H1 (cell line): ENCODE results near the gene SELENOF. TPM values are rescaled to one million over a fixed set of nuclear protein-coding genes. Genes with fewer than 3 reads are reported as not detected.

Source experiments
- CTCF ChIA-PET: fragments of 300-600 bp; sonication (Branson Sonifier 250); formaldehyde crosslinking; loops from one replicate; lab custom pipeline; 2021; ENCODE audit not compliant: partially characterized antibody; lab: Charles Lee
- POLR2A ChIA-PET: fragments of 300-600 bp; sonication (Branson Sonifier 250); formaldehyde crosslinking; loops from one replicate; lab custom pipeline; 2021; ENCODE audit warnings: inconsistent platforms; ENCODE audit not compliant: partially characterized antibody; lab: Charles Lee
- DNase-seq, 2 experiments: peaks; one replicate each; pipeline versions ENCODE4 v3.0.0 to v3.0.0-alpha.2; 2010 to 2022; ENCODE audit warnings: low spot score in 2 of 2, low read depth in 1 of 2, mixed read lengths in 1 of 2
- FAIRE-seq: peaks from 2 replicates; lab custom pipeline; 2011; peaks lifted over from hg19 to GRCh38; lab: Jason Lieb, UNC
- H2AFZ ChIP-seq: 2 replicates; pipeline ENCODE4 v1.8.1; 2012; ENCODE audit warnings: low read length, inconsistent platforms
- H2AK5ac ChIP-seq: 2 replicates; pipeline ENCODE4 v1.6.1; 2013; ENCODE audit warnings: low read depth, low read length
- H2BK120ac ChIP-seq: replicated peaks from 2 replicates; pipeline ENCODE3; 2013; ENCODE audit warnings: low read depth, low read length, inconsistent platforms
- H2BK12ac ChIP-seq: 2 replicates; pipeline ENCODE4 v1.6.1; 2013; ENCODE audit warnings: low read depth, low read length
- H2BK15ac ChIP-seq: 2 replicates; pipeline ENCODE4 v1.6.1; 2013; ENCODE audit warnings: low read length
- H2BK20ac ChIP-seq: 2 replicates; pipeline ENCODE4 v1.6.1; 2013; ENCODE audit warnings: low read length
- H2BK5ac ChIP-seq: 2 replicates; pipeline ENCODE4 v1.6.1; 2013; ENCODE audit warnings: low read depth, low read length
- H3K14ac ChIP-seq: 2 replicates; pipeline ENCODE4 v1.6.1; 2013; ENCODE audit warnings: inconsistent platforms; ENCODE audit not compliant: insufficient read length
- H3K18ac ChIP-seq: 2 replicates; pipeline ENCODE4 v1.6.1; 2013; ENCODE audit warnings: low read length; ENCODE audit errors: extremely low read depth
- H3K23ac ChIP-seq: 2 replicates; pipeline ENCODE4 v1.6.1; 2013; ENCODE audit warnings: inconsistent platforms; ENCODE audit not compliant: insufficient read length
- H3K23me2 ChIP-seq: 2 replicates; pipeline ENCODE4 v1.6.1; 2013; ENCODE audit warnings: low read depth, low read length
- H3K27ac ChIP-seq: 2 replicates; pipeline ENCODE4 v1.6.1; 2011; ENCODE audit warnings: low read depth, low read length, inconsistent platforms
- H3K27me3 ChIP-seq, 4 experiments: replicated peaks in 1 of 4; 1 replicate in 1 of 4; 2 replicates in 3 of 4; pipeline versions ENCODE4 v1.6.1 to v1.8.1; 2011 to 2013; ENCODE audit warnings: low read length in 3 of 4, mild to moderate bottlenecking in 3 of 4, inconsistent platforms in 2 of 4, mixed read lengths in 2 of 4, moderate library complexity in 1 of 4; ENCODE audit not compliant: control insufficient read depth in 3 of 4, insufficient read depth in 3 of 4; ENCODE audit errors: extremely low read depth in 1 of 4
- H3K36me3 ChIP-seq, 4 experiments: 2 replicates each; pipeline versions ENCODE4 v1.6.1 to v1.8.1; 2011 to 2013; ENCODE audit warnings: mild to moderate bottlenecking in 4 of 4, low read length in 3 of 4, moderate library complexity in 2 of 4, control low read depth in 1 of 4, inconsistent platforms in 1 of 4; ENCODE audit not compliant: insufficient read depth in 4 of 4, control insufficient read depth in 2 of 4
- H3K4ac ChIP-seq: replicated peaks from 2 replicates; pipeline ENCODE3; 2013; ENCODE audit warnings: low read length, low read depth, mixed read lengths, inconsistent platforms; ENCODE audit not compliant: insufficient read length
- H3K4me1 ChIP-seq, 4 experiments: replicated peaks in 1 of 4; 1 replicate in 1 of 4; 2 replicates in 3 of 4; pipeline versions ENCODE4 v1.6.1 to v1.8.1; 2011 to 2013; ENCODE audit warnings: low read length in 3 of 4, inconsistent platforms in 2 of 4, mixed read lengths in 1 of 4; ENCODE audit not compliant: insufficient read depth in 4 of 4, control insufficient read depth in 3 of 4
- H3K4me2 ChIP-seq, 2 experiments: 2 replicates each; pipeline versions ENCODE4 v1.6.1 to v1.8.1; 2011 to 2013; ENCODE audit warnings: low read depth in 2 of 2, low read length in 2 of 2, control low read depth in 1 of 2, inconsistent platforms in 1 of 2, mild to moderate bottlenecking in 1 of 2; ENCODE audit not compliant: insufficient read depth in 1 of 2
- H3K4me3 ChIP-seq, 4 experiments: fragments of 200-600, 300-600 bp in 1 of 4; sonication (generic), shearing (Covaris generic), sonication (Bioruptor Twin) in 1 of 4; 2 replicates each; pipeline versions ENCODE4 v1.5.1 to v1.8.1; 2011 to 2016; ENCODE audit warnings: low read length in 4 of 4, low read depth in 3 of 4, control low read depth in 2 of 4, inconsistent platforms in 2 of 4, mild to moderate bottlenecking in 2 of 4, mixed read lengths in 1 of 4, moderate library complexity in 1 of 4; ENCODE audit not compliant: insufficient read depth in 2 of 4; ENCODE audit errors: extremely low read depth in 1 of 4
- H3K56ac ChIP-seq: replicated peaks from 2 replicates; pipeline ENCODE3; 2013; ENCODE audit warnings: low read depth, mild to moderate bottlenecking, mixed read lengths, low read length, inconsistent platforms; ENCODE audit not compliant: insufficient read length
- H3K79me1 ChIP-seq: 2 replicates; pipeline ENCODE4 v1.6.1; 2013; ENCODE audit warnings: low read depth, low read length, control low read depth
- H3K79me2 ChIP-seq, 2 experiments: 2 replicates each; pipeline versions ENCODE4 v1.6.1 to v1.8.1; 2012 to 2013; ENCODE audit warnings: low read length in 2 of 2, mild to moderate bottlenecking in 2 of 2, inconsistent platforms in 1 of 2; ENCODE audit not compliant: insufficient read depth in 2 of 2, control insufficient read depth in 1 of 2
- H3K9ac ChIP-seq, 4 experiments: replicated peaks in 1 of 4; 1 replicate in 1 of 4; 2 replicates in 3 of 4; pipeline versions ENCODE4 v1.6.1 to v1.8.1; 2011 to 2013; ENCODE audit warnings: low read depth in 3 of 4, low read length in 3 of 4, control low read depth in 2 of 4, mild to moderate bottlenecking in 2 of 4, moderate library complexity in 2 of 4, inconsistent platforms in 1 of 4; ENCODE audit errors: extremely low read depth in 1 of 4
- H3K9me3 ChIP-seq, 2 experiments: 2 replicates each; pipeline versions ENCODE4 v1.6.1 to v1.8.1; 2012 to 2013; ENCODE audit warnings: mild to moderate bottlenecking in 2 of 2, moderate library complexity in 2 of 2, control low read depth in 1 of 2, inconsistent platforms in 1 of 2, low read depth in 1 of 2, low read length in 1 of 2, mixed read lengths in 1 of 2; ENCODE audit not compliant: insufficient read depth in 2 of 2
- H4K20me1 ChIP-seq, 2 experiments: replicated peaks in 1 of 2; 2 replicates each; pipeline versions ENCODE3 to v1.8.1; 2011 to 2013; ENCODE audit warnings: inconsistent platforms in 2 of 2, low read length in 2 of 2, mild to moderate bottlenecking in 1 of 2; ENCODE audit not compliant: insufficient read depth in 2 of 2, control insufficient read depth in 1 of 2
- H4K5ac ChIP-seq: 2 replicates; pipeline ENCODE4 v1.6.1; 2013; ENCODE audit warnings: low read length, low read depth, mixed read lengths, inconsistent platforms; ENCODE audit not compliant: insufficient read length
- H4K8ac ChIP-seq: 2 replicates; pipeline ENCODE4 v1.8.0; 2013; ENCODE audit warnings: mild to moderate bottlenecking, moderate library complexity, low read length, inconsistent platforms; ENCODE audit not compliant: insufficient read depth; ENCODE audit errors: extremely low read depth
- H4K91ac ChIP-seq: replicated peaks from 2 replicates; pipeline ENCODE3; 2013; ENCODE audit warnings: low read length, mixed read lengths, inconsistent platforms; ENCODE audit not compliant: insufficient read length
- RBBP5 ChIP-seq: IDR thresholded peaks from 2 replicates; pipeline ENCODE4 v1.7.1; 2012; ENCODE audit warnings: low read depth, mild to moderate bottlenecking, inconsistent platforms, low read length, moderate library complexity, borderline replicate concordance
- SP2 ChIP-seq: IDR thresholded peaks from 2 replicates; pipeline ENCODE4 v1.6.1; 2012; ENCODE audit warnings: mild to moderate bottlenecking, low read length, inconsistent platforms
- WGBS, 2 experiments: shearing (Covaris generic) in 1 of 2; methylation state at CpG; one replicate each; pipeline versions ENCODE4 v1.1.6 to v1.1.7; 2013 to 2015; ENCODE audit warnings: low lambda C conversion rate in 2 of 2, mixed read lengths in 2 of 2, inconsistent platforms in 1 of 2, low coverage in 1 of 2, missing lambda C conversion rate in 1 of 2; ENCODE audit not compliant: insufficient replicate concordance in 2 of 2, insufficient coverage in 1 of 2, insufficient read length in 1 of 2; ENCODE audit errors: extremely low coverage in 1 of 2, missing lambda C conversion rate in 1 of 2; 5-methylcytosine and 5-hydroxymethylcytosine counted together
- polyA plus RNA-seq, 7 experiments: library from polyadenylated mRNA; depleted of rRNA in 3 of 7; stranded (reverse) in 5 of 7; unstranded in 2 of 7; fragments of >200 nt in 5 of 7; fragments of 200-250 nt in 2 of 7; gene quantifications; 1 replicate in 5 of 7; 2 replicates in 1 of 7; 4 replicates in 1 of 7; pipeline versions ENCODE4 v1.2.1 to v1.2.3, GENCODE V29; 2011 to 2013; ENCODE audit warnings: missing spikeins in 2 of 7, mixed read lengths in 2 of 7
- total RNA-seq: library from RNA; stranded (reverse); fragmentation: NEBNext Ultra II Directional; extraction: Animal tissue kit (Norgen Biotek cat#: 25700); gene quantifications from 2 replicates; pipeline ENCODE4 v1.2.1, GENCODE V29; 2021

The SELENOF gene
- total and polyA plus RNA-seq, 2 of the 8 experiments (the other 6 are each of a cell fraction or from before 2014, with no cell fraction given), result 70.7 to 163 TPM

DNA sequence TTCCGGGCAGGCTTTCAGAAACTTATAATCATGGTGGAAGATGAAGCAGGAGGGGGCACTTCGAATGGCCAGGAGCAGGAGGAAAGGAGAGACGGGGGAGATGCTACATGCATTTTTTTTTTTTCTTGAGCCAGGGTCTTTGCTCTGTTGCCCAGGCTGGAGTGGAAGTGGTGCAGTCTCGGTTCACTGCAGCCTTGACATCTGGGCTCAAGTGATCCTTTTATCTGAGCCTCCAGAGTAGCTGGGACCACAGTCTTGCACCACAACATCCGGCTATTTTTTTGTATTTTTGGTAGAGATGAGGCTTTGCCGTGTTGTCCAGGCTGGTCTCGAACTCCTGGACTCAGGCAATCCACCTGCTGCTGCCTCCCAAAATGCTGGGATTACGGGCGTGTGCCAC, 61.6 kb downstream of the SELENOF start:
- Histone ChIP-seq H3K79me1 (no peaks in the 10 kb centered on the region), H2AFZ (no peak overlapping the region), H3K4me3 (no peak overlapping the region), H3K56ac (no peak overlapping the region), H3K4me2 (no peak overlapping the region), H2BK12ac (no peak overlapping the region), H3K4me1 (no peaks in the 10 kb centered on the region), H4K5ac (no peak overlapping the region), H2BK5ac (no peak overlapping the region), H3K27ac (no peak overlapping the region), H3K14ac (no peak overlapping the region), H4K91ac (no peak overlapping the region), H3K9me3 (no peaks in the 10 kb centered on the region), H4K20me1 (no peaks in the 10 kb centered on the region), H3K18ac (no peak overlapping the region), H3K36me3 (no peaks in the 10 kb centered on the region), H3K9ac (no peak overlapping the region), H2BK15ac (no peak overlapping the region), H3K4ac (no peak overlapping the region), H2BK120ac (no peak overlapping the region), H3K23me2 (no peaks in the 10 kb centered on the region), H2BK20ac (no peak overlapping the region), H3K79me2 (no peaks in the 10 kb centered on the region), H3K23ac (no peak overlapping the region), H3K27me3 (no peaks in the 10 kb centered on the region), H2AK5ac (no peak overlapping the region), H4K8ac (no peak overlapping the region)
- ChIA-PET CTCF (no interaction called here), POLR2A (no interaction called here)
- FAIRE-seq, result no peak
- no peak for DNase-seq
- WGBS, 2 experiments, result 84% methylated on average over 9 of the region's 9 CpGs; no CpG with 5 or more reads in 1 of the 2 experiments
- TF ChIP-seq SP2 (no peak), RBBP5 (no peak)
- TF ChIP-seq, all 59 proteins: peak for 0
